WERI-Rb-1 (cell line): Measurements from ENCODE around the gene MKLN1.

Experiments
- DNase-seq: peaks from one replicate; pipeline ENCODE4 v3.0.0-alpha.2; 2020
- H3K27ac ChIP-seq: fragments of 250-450 bp; sonication (Bioruptor Pico); 2 replicates; pipeline ENCODE4 v1.5.1; 2020; ENCODE audit warnings: mild to moderate bottlenecking, moderate library complexity
- H3K27me3 ChIP-seq: fragments of 250-450 bp; sonication (Bioruptor Pico); 2 replicates; pipeline ENCODE4 v1.5.1; 2021; ENCODE audit warnings: mild to moderate bottlenecking, low read depth, moderate library complexity; ENCODE audit not compliant: insufficient read depth, severe bottlenecking
- H3K36me3 ChIP-seq: fragments of 250-450 bp; sonication (Bioruptor Pico); 2 replicates; pipeline ENCODE4 v1.5.1; 2020; ENCODE audit warnings: mild to moderate bottlenecking, moderate library complexity
- H3K4me3 ChIP-seq: 2 replicates; pipeline ENCODE4 v1.5.1; 2011; ENCODE audit warnings: low read depth, mild to moderate bottlenecking, control low read depth, low read length
- H3K9me3 ChIP-seq: fragments of 250-450 bp; sonication (Bioruptor Pico); 2 replicates; pipeline ENCODE4 v1.5.1; 2021; ENCODE audit warnings: mild to moderate bottlenecking, moderate library complexity; ENCODE audit not compliant: severe bottlenecking
- TF ChIP-seq, protein P1 (sequence below): IDR thresholded peaks from 2 replicates; pipeline ENCODE4 v1.5.1; 2011; ENCODE audit warnings: low read depth, mild to moderate bottlenecking, control low read depth, inconsistent platforms, low read length

MKLN1 gene

DNA sequence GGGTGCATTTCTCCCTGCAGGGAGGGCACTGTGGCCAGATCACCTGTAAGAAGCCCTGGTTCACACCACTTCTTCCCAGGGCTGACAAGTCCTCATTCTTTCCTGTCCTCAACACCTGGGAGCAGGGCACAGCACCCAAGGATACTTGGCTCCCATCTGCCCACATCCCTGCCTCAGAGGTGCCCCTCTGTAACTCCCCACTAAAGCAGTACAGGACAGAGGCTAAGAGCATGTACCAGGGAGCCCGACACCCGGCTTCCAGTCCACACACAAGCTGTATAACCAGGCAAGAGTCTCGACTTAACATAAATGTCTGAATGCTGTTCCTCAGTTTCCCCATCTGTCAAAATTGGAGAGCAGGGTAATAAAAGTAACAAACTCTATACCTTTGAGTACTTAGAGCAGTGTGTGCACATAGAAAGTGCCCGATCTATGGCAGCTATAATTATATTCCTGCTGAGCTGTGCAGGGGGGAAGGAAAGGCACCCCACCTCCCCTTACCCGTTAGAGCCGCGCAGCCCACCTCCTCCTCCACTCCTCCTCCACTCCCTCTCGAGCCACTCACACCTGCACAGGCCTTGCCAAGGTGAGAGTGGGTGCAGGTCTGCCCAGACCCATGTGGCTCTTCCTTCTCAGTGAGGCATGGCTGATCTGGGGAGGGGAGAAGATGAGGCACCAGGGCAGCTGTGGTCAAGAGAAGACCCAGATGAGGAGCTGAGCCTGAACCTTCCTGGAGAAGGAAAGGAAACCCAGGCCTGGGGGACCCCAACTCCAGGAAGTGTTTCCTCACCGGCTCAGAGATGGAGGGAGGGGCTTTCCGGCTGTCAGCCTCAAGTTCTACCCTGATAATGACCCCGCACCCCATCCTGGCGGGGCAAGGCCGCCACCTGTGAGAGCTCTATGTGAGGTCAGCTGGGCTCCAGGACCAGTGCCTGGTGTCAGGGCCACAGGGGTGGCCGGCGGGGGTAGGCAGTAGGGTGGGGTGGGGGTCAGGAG is 206.2 kb downstream of the MKLN1 start:
- Histone ChIP-seq H3K9me3 (no peaks in the 10 kb centered on the region), H3K27me3 (no peaks in the 10 kb centered on the region), H3K4me3 (no peak overlapping the region), H3K27ac (no peak overlapping the region), H3K36me3 (no peaks in the 10 kb centered on the region)
- DNase-seq: no peak
- TF ChIP-seq, protein P1, sequence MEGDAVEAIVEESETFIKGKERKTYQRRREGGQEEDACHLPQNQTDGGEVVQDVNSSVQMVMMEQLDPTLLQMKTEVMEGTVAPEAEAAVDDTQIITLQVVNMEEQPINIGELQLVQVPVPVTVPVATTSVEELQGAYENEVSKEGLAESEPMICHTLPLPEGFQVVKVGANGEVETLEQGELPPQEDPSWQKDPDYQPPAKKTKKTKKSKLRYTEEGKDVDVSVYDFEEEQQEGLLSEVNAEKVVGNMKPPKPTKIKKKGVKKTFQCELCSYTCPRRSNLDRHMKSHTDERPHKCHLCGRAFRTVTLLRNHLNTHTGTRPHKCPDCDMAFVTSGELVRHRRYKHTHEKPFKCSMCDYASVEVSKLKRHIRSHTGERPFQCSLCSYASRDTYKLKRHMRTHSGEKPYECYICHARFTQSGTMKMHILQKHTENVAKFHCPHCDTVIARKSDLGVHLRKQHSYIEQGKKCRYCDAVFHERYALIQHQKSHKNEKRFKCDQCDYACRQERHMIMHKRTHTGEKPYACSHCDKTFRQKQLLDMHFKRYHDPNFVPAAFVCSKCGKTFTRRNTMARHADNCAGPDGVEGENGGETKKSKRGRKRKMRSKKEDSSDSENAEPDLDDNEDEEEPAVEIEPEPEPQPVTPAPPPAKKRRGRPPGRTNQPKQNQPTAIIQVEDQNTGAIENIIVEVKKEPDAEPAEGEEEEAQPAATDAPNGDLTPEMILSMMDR: no peak

DNA sequence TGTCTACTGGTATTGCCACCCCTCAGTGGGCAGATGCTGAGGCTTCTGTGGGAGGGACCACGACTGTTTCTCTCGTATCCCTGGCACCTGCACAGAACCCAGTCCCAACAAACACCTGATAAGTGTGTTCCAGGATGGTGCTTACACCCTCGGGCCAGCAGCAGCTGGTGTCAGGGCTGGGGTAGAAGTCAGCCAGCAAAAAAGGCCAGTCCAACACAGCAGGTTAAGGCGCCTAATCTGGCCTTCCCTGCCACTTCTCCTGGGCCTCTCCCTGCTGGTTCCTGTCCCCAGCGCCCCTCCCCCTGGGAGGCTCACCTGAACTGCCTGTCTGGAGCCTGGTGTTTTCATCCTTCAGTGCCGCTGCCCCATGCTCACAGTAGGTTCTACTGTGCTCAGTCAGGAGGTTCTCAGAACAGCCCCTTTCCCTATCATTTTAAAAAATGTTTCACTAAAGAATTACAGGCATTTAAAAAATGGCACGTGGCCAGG is 208.7 kb downstream of the MKLN1 start:
- Histone ChIP-seq H3K9me3 (no peaks in the 10 kb centered on the region), H3K27me3 (no peaks in the 10 kb centered on the region), H3K27ac (no peak overlapping the region), H3K36me3 (no peaks in the 10 kb centered on the region), H3K4me3 (no peak overlapping the region)
- TF ChIP-seq, protein P1: no peak
- DNase-seq: no peak

DNA sequence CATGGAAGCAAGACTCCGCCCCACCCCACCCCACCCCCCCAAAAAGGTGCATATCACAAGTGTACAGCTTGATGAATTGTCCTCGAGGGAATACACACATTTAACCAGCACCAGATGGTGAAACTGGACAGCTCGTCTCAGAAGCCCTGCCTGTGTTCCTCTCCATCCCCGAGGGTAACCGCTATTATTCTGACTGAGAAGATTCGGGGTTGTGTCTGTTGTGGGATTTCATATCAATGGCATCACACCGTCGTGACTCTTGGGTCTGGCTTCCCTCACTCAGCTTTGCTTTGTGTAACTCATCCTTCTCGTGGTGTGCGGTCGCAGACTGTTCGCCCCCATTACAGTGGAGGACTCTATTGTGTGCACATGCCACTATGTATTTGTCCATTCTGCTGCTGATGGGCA is 209.9 kb downstream of the MKLN1 start:
- no peaks in the 10 kb centered on the region for H3K9me3 ChIP-seq
- DNase-seq: no peak
- TF ChIP-seq, protein P1: no peak
- no peak overlapping the region for H3K4me3 ChIP-seq
- no peaks in the 10 kb centered on the region for H3K36me3 ChIP-seq
- H3K27me3 ChIP-seq: no peaks in the 10 kb centered on the region
- no peak overlapping the region for H3K27ac ChIP-seq

DNA sequence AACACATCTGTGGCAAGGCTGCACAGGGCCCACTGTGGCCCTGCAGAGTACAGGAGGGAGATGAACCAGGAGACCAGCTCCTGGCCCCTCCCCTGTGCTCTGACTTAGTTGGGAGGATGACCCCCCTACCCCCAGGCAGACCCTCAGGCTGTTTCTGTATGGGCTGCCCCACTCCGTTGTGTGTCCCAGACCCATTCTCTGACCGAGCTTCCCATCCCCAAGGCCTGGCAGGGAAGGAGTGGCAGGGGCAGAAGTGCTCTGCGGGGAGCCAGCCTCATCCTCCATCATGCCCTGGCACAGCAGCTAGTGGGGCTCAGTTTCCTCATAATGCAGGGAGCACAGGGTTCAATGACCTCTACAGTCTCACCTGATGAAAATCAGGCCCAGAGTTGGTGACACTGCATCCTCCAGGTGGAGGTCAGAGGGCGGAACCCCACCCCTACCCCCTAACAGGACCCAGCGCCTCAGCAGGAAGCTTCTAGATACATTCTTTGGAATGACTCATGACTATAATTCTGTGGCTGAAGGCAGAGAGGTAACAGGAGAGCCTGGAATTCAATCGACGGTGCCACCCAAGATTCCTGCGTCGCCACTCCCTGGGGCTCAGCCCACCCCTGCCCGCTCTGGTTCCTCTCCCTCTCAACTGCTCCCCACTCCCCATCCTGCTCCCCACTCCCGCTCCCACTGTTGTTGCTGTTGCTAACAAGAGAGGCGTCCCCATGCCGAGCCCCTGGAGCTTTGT is 210.6 kb downstream of the MKLN1 start:
- H3K27ac ChIP-seq: peak overlapping the region; percentile 50
- no peaks in the 10 kb centered on the region for H3K36me3 ChIP-seq
- H3K4me3 ChIP-seq: no peak overlapping the region
- H3K9me3 ChIP-seq: no peaks in the 10 kb centered on the region
- DNase-seq: no peak
- TF ChIP-seq, protein P1: no peak
- no peaks in the 10 kb centered on the region for H3K27me3 ChIP-seq

DNA sequence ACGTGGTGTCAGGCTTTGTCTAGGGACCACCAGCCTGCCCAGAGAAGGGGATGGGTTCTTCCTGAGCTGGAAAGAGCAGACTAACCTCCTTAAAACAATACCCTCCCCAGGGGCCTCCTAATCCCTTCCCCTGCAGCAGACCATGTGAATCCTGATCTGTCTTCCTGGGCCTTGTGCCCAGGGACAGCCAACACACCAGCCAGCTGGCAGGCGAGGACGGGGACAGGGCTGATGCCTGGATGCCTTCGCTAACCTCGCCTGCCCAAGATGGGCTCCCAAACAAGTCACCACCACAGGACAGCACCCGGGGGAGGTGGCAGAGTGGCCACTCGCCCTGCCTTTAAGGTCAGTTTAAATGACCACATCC is 211.1 kb downstream of the MKLN1 start:
- Histone ChIP-seq H3K9me3 (no peaks in the 10 kb centered on the region), H3K36me3 (no peaks in the 10 kb centered on the region), H3K27me3 (no peaks in the 10 kb centered on the region), H3K27ac (peak overlapping the region; percentile 50), H3K4me3 (no peak overlapping the region)
- peak; percentile 66 for DNase-seq
- TF ChIP-seq, protein P1: no peak
